Measurements from ENCODE around the gene PHRF1.
A peak's percentile ranks its signal among the peaks of the same experiment; 100 is the strongest.
"Not testable (repeated sequence)": the region's sequence is repeated elsewhere in the genome, so short reads cannot be mapped to it uniquely, and the experiment has no call there.

PHRF1 gene

GRCh38 chr11:637333-637592, 61.0 kb downstream of the PHRF1 start:
- no peak for DNase-seq

GRCh38 chr11:637593-638521, 61.6 kb downstream of the PHRF1 start:
- peak; percentile 61 for DNase-seq

GRCh38 chr11:638631-639331, 62.5 kb downstream of the PHRF1 start:
- peak; percentile 69 for DNase-seq

DNA sequence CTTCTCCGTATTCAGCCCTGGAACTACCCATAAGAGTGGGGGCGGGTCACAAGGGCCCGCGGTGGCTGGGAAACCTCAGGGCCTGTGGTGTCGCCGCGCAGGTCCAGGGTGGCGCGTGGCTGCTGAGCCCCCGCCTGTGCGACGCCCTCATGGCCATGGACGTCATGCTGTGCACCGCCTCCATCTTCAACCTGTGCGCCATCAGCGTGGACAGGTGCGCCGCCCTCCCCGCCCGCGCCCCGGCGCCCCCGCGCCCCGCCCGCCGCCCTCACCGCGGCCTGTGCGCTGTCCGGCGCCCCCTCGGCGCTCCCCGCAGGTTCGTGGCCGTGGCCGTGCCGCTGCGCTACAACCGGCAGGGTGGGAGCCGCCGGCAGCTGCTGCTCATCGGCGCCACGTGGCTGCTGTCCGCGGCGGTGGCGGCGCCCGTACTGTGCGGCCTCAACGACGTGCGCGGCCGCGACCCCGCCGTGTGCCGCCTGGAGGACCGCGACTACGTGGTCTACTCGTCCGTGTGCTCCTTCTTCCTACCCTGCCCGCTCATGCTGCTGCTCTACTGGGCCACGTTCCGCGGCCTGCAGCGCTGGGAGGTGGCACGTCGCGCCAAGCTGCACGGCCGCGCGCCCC, 63.2 kb downstream of the PHRF1 start:
- peak; percentile 52 for DNase-seq

- DNase-seq: peak; percentile 21
These were observed 63.9 kb downstream of the PHRF1 start for GRCh38 chr11:640021-640706.

DNA sequence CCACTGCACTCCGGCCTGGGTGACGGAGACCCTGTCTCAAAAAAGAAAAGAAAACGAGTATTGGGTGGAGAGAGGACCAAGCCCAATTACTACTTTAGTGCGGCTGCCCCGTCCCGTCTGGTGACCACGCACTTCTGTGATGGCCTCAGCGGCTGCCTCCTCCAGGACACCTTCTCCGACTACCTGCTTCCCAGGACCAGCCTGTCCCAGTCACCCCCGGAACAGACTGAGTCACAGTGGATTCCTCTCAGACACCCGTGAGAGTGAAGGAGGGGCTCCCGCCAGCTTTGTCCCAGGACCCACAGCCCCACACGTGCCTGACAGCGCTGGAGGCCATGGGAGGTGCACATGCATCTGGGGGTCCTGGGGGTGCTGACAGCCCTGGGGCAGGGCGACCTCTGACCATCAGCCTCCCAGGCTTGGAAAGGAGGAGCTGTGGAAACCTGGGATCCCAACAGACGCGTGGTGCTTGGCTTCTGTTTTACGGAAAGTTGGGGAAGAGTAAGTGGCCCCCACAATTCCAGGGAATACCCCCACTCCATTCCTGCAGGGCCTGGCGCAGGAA, 65.6 kb downstream of the PHRF1 start:
- DNase-seq: no peak

- DNase-seq: no peak
These were observed 67.1 kb downstream of the PHRF1 start for GRCh38 chr11:643366-643765.

DNA sequence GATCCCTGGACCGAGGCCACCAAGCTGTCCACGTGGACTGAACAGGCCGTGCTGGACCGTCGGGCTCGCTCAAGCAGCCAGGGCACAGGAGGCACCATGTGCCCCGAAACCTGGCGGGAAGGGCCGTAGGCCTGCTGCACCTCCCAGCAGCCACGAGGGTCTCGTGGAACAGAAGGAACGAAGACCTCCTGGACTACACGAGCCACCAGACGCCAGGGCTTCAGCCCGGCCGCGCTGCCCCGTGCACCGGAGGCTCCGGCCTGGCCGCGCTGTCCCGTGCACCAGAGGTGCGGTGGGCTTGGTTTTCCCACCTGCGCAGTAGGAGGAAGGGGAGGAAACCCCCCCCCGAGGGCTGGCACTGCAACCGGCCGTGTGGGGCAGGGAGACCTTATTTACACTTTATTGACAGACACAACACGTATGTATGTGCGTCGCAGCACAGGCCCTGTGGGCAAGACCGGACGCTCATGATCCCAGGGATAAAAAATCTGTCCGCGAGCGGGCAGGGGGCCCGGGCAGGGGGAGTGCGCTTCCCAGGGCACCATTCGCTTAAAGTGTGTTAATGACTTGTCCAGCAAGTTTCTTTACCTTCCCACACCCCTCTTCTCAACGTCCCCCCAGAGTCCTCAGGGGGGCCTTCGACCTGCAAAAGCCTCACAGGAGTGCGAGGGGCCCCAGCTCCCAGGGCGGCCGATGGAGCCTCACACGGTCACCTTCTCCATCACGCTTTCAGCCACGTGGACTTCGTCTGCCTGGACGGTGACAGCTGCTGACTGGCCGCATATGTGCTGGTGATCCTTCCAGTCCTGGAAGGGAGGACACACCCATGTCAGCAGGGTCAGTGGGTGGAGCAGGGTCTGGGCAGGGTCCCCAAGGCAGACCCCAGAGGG, 67.8 kb downstream of the PHRF1 start:
- no peak for DNase-seq

DNA sequence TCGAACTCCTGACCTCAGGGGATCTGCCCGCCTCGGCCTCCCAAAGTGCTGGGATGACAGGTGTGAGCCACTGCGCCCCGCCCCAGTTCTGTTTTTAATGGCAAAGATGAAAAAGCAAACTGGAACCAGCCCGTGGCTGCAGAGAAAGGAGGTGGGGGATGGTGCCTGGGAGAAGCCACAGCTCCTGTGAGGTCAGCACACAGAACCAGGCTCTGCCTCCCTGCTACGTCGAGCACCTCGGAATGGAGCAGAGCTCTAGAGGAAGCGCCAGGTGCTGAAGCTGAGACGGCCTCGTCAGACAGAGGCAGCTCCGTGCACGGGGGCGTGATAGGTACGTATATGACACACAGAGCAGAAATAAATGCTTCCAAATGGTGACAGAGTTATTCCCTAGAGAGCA, 69.3 kb downstream of the PHRF1 start:
- DNase-seq: no peak

DNA sequence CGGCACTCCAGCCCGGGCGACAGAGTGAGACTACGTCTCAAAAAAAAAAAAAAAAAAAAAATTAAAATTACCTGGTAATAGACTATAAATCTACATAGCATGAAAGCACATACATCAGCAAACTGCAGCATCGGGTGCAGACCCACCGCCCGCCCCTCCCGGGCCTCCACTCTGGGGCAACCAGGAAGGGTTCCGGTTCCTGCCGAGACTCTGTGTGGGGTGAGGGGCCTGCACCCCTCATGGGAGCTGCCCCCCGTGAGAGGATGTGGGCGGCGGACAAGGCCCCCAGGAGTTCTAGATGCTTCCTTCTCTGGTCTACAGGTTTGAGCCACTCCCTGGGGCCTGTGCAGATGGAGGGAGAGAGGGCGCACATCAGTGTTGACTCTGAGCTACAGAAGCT, 69.9 kb downstream of the PHRF1 start:
- no peak for DNase-seq

GRCh38 chr11:647672-648158, 71.4 kb downstream of the PHRF1 start:
- DNase-seq: not testable (repeated sequence)

DNA sequence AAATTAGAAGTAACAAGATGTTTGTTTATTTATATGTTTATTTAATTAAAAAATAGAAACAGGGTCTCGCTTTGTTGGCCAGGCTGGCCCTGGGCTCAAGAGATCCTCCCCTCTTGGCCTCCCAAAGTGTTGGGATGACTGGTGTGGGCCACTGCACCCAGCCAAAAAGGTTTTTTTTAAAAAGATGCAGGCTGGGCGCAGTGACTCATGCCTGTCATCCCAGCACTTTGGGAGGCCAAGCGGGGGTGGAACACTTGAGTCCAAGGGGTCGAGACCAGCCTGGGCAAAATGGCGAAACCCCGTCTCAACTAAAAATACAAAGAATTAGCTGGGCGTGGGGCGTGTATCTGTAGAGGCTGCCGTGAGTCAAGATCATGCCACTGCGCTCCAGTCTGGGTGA, 74.2 kb downstream of the PHRF1 start:
- no peak for DNase-seq

GRCh38 chr11:653136-653535, 76.9 kb downstream of the PHRF1 start:
- DNase-seq: not testable (repeated sequence)

- DNase-seq: no peak
These were observed 77.6 kb downstream of the PHRF1 start for GRCh38 chr11:653837-654236.

- not testable (repeated sequence) for DNase-seq
These were observed 78.2 kb downstream of the PHRF1 start for GRCh38 chr11:654444-654843.

- DNase-seq: no peak
These were observed 78.9 kb downstream of the PHRF1 start for GRCh38 chr11:655036-655726.

- DNase-seq: no peak
These were observed 80.2 kb downstream of the PHRF1 start for GRCh38 chr11:656426-656825.

- no peak for DNase-seq
These were observed 80.6 kb downstream of the PHRF1 start for GRCh38 chr11:656866-657265.

DNA sequence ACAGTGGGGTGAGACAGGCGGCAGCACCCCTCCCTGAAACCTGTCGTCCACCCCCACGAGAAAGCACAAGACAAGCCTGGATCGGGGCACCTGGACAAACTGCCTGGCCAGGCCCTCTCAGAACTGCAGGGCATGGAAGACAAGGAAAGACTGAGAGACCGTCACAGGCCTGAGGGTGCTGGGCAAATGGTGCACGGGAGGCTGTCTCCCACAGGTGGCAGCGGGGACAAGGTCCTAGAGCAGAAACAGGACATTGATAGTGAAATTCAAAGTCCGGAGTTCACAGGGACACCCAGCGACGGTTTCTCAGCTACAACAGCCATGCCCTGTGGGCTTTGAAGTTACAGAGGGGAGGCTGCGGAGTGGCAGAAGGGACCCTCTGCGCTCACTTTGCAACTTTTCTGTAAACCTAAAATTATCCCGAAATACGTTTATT, 81.4 kb downstream of the PHRF1 start:
- no peak for DNase-seq

GRCh38 chr11:659532-660085, 83.3 kb downstream of the PHRF1 start:
- DNase-seq: no peak

- DNase-seq: no peak
These were observed 84.0 kb downstream of the PHRF1 start for GRCh38 chr11:660281-660680.
